Tibial nerve (tissue), 4 donors: ENCODE data around the gene TNK2. TPM values are rescaled to one million over a fixed set of nuclear protein-coding genes. Genes with fewer than 3 reads are reported as not detected.

Experiments
- DNase-seq, 2 donors: peaks; one replicate each; pipeline ENCODE4 v3.0.0-alpha.2; 2019; ENCODE audit warnings: low spot score in 2 of 2
- H3K27ac ChIP-seq, 4 donors: fragments of 200-600 bp; sonication (generic) in 3 of 4; one replicate each; pipeline ENCODE4 v1.5.1; 2017 to 2019; ENCODE audit warnings: mild to moderate bottlenecking in 1 of 4
- H3K27me3 ChIP-seq, 2 donors: fragments of 200-600 bp; sonication (generic) in 1 of 2; one replicate each; pipeline versions ENCODE4 v1.5.1 to v1.6.0; 2017 to 2019
- H3K36me3 ChIP-seq, 3 donors: fragments of 200-600 bp; sonication (generic); one replicate each; pipeline ENCODE4 v1.5.1; 2018 to 2019
- H3K4me1 ChIP-seq, 4 donors: fragments of 200-600 bp; sonication (generic) in 3 of 4; one replicate each; pipeline ENCODE4 v1.5.1; 2017 to 2019
- H3K4me3 ChIP-seq, 4 donors: fragments of 200-600 bp; sonication (generic) in 3 of 4; one replicate each; pipeline ENCODE4 v1.5.1; 2017 to 2019; ENCODE audit warnings: mild to moderate bottlenecking in 1 of 4, moderate library complexity in 1 of 4
- H3K9me3 ChIP-seq, 4 donors: fragments of 200-600 bp; sonication (generic) in 3 of 4; one replicate each; pipeline ENCODE4 v1.5.1; 2017 to 2019
- EP300 ChIP-seq, 2 donors: sonication (generic); formaldehyde crosslinking; IDR thresholded peaks; one replicate each; pipeline ENCODE4 v1.6.1; 2017; ENCODE audit warnings: antibody characterized with exemption in 2 of 2, mild to moderate bottlenecking in 1 of 2
- POLR2A ChIP-seq, 2 donors: fragments of 450-650 bp; IDR thresholded peaks; one replicate each; pipeline ENCODE4 v1.6.1; 2017; ENCODE audit warnings: antibody characterized with exemption in 2 of 2, mild to moderate bottlenecking in 2 of 2, moderate library complexity in 2 of 2
- WGBS, 2 donors: methylation state at CpG; one replicate each; pipeline ENCODE4 v1.1.5; 2018; 5-methylcytosine and 5-hydroxymethylcytosine counted together
- total RNA-seq, 4 donors: library from RNA; depleted of rRNA; stranded (reverse); fragments of >200 nt; gene quantifications; one replicate each; pipeline ENCODE4 v1.1.0, GENCODE V29; 2016
- TF ChIP-seq, protein P1 (sequence below), 5 experiments: fragments of 200-600 bp in 3 of 5; fragments of 450-650 bp in 2 of 5; sonication (generic) in 3 of 5; IDR thresholded peaks; one replicate each; pipeline ENCODE4 v1.5.1; 2016 to 2019; ENCODE audit warnings: antibody characterized with exemption in 5 of 5, mild to moderate bottlenecking in 3 of 5, moderate library complexity in 2 of 5

The TNK2 gene
- total RNA-seq, 4 donors from 2014 or later = 22.2 to 81.9 (median 34.0) TPM

DNA sequence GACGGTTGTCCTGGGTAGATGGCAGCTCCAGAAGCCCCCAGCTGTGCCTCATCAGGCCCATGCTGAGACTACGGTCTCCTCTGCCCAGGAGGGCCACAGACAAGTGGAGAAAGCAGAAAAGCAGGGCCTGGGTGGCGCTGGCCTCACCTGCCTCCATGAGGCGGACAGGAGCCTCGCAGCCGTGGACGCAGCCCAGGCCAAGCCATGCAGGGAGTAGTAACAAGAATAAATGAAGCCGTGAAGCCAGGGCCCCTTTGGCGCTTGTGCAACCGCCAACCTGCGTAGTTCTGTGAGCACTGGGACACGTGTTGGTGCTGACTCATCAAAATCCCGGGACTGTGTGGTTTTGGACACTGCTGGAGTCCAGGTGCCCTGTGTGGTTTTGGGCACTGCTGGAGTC lies 84.4 kb downstream of the TNK2 start:
- Histone ChIP-seq H3K4me3 (no peak overlapping the region), H3K4me1 (peaks cover 0 to 6% (median 0%) of the 10 kb centered on the region in 4 donors), H3K36me3 (no peaks in the 10 kb centered on the region), H3K27me3 (peaks cover 0 to 4% of the 10 kb centered on the region in 2 donors), H3K27ac (no peak overlapping the region), H3K9me3 (no peaks in the 10 kb centered on the region)
- DNase-seq = no peak
- TF ChIP-seq, protein P1, sequence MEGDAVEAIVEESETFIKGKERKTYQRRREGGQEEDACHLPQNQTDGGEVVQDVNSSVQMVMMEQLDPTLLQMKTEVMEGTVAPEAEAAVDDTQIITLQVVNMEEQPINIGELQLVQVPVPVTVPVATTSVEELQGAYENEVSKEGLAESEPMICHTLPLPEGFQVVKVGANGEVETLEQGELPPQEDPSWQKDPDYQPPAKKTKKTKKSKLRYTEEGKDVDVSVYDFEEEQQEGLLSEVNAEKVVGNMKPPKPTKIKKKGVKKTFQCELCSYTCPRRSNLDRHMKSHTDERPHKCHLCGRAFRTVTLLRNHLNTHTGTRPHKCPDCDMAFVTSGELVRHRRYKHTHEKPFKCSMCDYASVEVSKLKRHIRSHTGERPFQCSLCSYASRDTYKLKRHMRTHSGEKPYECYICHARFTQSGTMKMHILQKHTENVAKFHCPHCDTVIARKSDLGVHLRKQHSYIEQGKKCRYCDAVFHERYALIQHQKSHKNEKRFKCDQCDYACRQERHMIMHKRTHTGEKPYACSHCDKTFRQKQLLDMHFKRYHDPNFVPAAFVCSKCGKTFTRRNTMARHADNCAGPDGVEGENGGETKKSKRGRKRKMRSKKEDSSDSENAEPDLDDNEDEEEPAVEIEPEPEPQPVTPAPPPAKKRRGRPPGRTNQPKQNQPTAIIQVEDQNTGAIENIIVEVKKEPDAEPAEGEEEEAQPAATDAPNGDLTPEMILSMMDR (IDR thresholded peaks at IDR 0.05) = no peak
- 69 to 70% methylated on average over 13 of the region's 13 CpGs for WGBS, 2 donors

DNA sequence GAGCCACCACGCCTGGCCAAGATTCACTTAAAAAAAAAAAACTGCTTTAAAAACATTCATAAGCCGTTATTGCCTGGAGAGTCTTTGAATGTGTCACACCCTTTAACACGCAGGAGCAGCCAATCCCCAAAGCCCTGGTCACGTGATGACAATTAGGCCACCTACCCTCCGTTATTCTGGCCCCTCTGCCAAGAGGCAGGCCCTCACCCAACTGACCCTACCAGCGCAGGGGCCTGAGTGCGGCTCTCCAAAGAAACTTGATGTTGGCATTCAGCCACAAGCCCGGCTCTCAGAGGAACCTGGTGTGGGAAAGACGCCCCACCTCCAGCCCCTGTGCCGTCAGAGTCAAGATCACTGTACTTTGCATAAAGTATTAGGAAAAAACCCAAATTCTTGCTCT lies 85.1 kb downstream of the TNK2 start:
- Histone ChIP-seq H3K27me3 (peaks cover 0 to 4% of the 10 kb centered on the region in 2 donors), H3K9me3 (no peaks in the 10 kb centered on the region), H3K4me3 (no peak overlapping the region), H3K4me1 (peaks cover 0 to 6% (median 0%) of the 10 kb centered on the region in 4 donors), H3K27ac (no peak overlapping the region), H3K36me3 (no peaks in the 10 kb centered on the region)
- TF ChIP-seq EP300 (IDR thresholded peaks at IDR 0.05) = no peak
- no peak for TF ChIP-seq POLR2A (IDR thresholded peaks at IDR 0.05)
- TF ChIP-seq, protein P1 (IDR thresholded peaks at IDR 0.05) = no peak
- DNase-seq = no peak
- 41 to 45% methylated on average over 10 of the region's 10 CpGs for WGBS, 2 donors

DNA sequence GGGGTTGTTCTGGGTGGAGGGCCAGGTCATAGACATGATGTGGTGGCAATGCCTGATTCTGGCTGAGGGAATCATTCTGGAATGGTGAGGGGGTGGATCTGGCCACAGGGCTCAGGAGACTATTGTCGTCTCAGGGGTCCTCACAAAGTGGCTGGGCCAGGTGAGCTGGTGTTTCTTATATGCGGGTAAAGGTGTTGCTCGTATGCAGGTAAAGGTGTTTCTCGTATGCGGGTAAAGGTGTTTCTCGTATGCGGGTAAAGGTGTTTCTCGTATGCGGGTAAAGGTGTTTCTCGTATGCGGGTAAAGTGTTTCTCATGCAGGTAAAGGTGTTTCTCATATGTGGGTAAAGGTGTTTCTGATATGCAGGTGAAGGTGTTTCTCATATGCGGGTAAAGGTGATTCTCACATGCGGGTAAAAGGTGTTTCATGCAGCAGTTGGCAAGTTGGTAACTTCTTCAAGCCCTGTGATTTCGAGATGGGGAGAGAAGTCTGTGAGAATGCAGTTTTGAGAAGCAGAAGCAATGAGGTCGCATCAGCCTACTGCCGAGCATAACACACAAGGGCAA lies 86.1 kb downstream of the TNK2 start:
- H3K4me3 ChIP-seq = no peak overlapping the region
- 79 to 86% methylated on average over 16 of the region's 16 CpGs for WGBS, 2 donors
- no peak for DNase-seq
- no peaks in the 10 kb centered on the region for H3K36me3 ChIP-seq
- H3K27me3 ChIP-seq = peaks cover 0 to 4% of the 10 kb centered on the region in 2 donors
- TF ChIP-seq, protein P1 (IDR thresholded peaks at IDR 0.05) = no peak
- no peak for TF ChIP-seq EP300 (IDR thresholded peaks at IDR 0.05)
- TF ChIP-seq POLR2A (IDR thresholded peaks at IDR 0.05) = no peak
- no peak overlapping the region for H3K27ac ChIP-seq
- no peaks in the 10 kb centered on the region for H3K9me3 ChIP-seq
- H3K4me1 ChIP-seq = peaks cover 0 to 6% (median 0%) of the 10 kb centered on the region in 4 donors

DNA sequence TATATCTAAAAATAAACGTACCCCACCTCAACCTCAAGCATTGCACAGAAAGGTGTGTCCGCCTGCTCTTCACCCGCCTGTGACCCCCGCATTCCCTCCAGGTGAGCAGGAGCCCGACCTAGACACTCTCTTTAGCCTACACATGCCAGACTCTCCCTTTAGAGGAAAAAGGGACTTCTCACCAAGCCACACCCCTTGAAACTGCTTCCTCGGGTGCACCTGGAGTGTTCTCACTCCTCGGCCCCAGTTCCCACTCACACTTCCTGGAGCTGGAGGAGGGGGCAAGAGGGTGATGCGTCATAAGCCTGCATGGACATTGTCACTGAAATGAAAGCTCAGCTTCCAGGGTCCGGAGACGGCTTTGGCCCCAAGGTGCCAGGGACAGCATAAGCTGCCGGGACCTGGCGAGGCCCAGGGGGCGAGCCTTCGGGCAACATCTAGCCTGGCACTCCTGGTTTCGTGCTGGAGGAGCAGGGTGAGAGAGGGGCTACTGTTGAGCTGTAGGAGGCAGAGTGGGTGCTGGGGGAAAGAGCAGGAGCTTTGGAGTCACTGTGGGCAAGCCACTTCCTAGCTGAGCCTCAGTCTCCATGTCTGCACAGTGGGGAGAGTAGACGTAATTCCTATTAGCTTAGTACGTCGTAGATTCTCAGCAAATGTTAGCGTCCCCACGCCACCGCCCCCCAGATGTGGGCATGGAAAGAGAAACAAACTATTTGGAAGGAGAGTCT lies 86.8 kb downstream of the TNK2 start:
- Histone ChIP-seq H3K27ac (no peak overlapping the region), H3K4me3 (no peak overlapping the region), H3K9me3 (no peaks in the 10 kb centered on the region), H3K4me1 (peaks cover 0 to 6% (median 0%) of the 10 kb centered on the region in 4 donors), H3K36me3 (no peaks in the 10 kb centered on the region), H3K27me3 (peaks cover 0 to 4% of the 10 kb centered on the region in 2 donors)
- DNase-seq = no peak
- 84% methylated on average over 20 to 21 of the region's 21 CpGs for WGBS, 2 donors
- TF ChIP-seq EP300 (IDR thresholded peaks at IDR 0.05) (no peak), POLR2A (IDR thresholded peaks at IDR 0.05) (no peak)
- TF ChIP-seq, protein P1 (IDR thresholded peaks at IDR 0.05) = no peak

DNA sequence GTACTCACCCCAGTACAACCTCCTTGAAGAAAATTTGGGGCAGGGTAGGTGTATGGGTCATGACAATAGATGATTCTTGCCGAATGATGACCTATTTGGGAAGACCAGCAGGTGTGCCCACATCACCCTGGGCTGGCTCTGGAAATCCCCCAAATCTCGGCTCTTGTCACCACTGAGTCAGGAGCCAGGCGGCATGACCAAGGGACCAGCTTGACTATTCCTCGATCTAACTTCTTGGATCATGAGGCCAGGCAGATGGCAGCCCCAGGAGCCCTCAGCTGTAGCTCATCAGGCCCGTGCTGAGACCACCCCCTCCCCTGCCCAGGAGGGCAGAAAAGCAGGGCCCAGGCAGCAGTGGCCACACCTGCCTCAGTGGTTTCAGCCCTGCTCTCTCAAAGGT lies 87.5 kb downstream of the TNK2 start:
- Histone ChIP-seq H3K9me3 (no peaks in the 10 kb centered on the region), H3K4me1 (peaks cover 0 to 6% (median 0%) of the 10 kb centered on the region in 4 donors), H3K36me3 (no peaks in the 10 kb centered on the region), H3K27me3 (peaks cover 0 to 4% of the 10 kb centered on the region in 2 donors), H3K27ac (no peak overlapping the region), H3K4me3 (no peak overlapping the region)
- TF ChIP-seq EP300 (IDR thresholded peaks at IDR 0.05) (no peak), POLR2A (IDR thresholded peaks at IDR 0.05) (no peak)
- TF ChIP-seq, protein P1 (IDR thresholded peaks at IDR 0.05) = no peak
- no peak for DNase-seq
- WGBS, 2 donors = 81 to 83% methylated on average over 5 of the region's 5 CpGs
